K562 (cell line): Measurements from ENCODE around the gene ARSI. TPM values are rescaled to one million over a fixed set of nuclear protein-coding genes. Genes with fewer than 3 reads are reported as not detected.

ENCODE experiments used
- ATAC-seq: fragments of 200-7000 bp; cut with Tn5 transposase; 3 replicates; pipeline ENCODE4 v1.9.1; 2020; ENCODE audit warnings: moderate library complexity
- BruUV-seq: library from RNA; stranded (reverse); fragments of 400-500 nt; replicated peaks from 2 replicates; lab custom pipeline; 2021; lab: Mats Ljungman, UMichigan
- CTCF ChIA-PET: fragments of 300-600 bp; formaldehyde crosslinking; extraction: SDS; loops from one replicate; lab custom pipeline; 2021; ENCODE audit warnings: low intra/inter-chr PET ratio; lab: Yijun Ruan, JAX
- POLR2A ChIA-PET: fragments of 300-600, 350-650 bp; sonication (Branson Sonifier 250); formaldehyde crosslinking; extraction: SDS; loops from one replicate; lab custom pipeline; 2021; ENCODE audit warnings: antibody characterized with exemption, inconsistent platforms; lab: Yijun Ruan, JAX
- DNase-seq, 4 experiments: peaks; one replicate each; pipeline versions ENCODE4 v3.0.0 to v3.0.0-alpha.2; 2011 to 2018; ENCODE audit warnings: low spot score in 3 of 4, mixed read lengths in 3 of 4; ENCODE audit errors: extremely low read depth in 1 of 4
- FAIRE-seq: peaks from 2 replicates; lab custom pipeline; 2011; peaks lifted over from hg19 to GRCh38; lab: Jason Lieb, UNC
- H2AFZ ChIP-seq: 2 replicates; pipeline ENCODE4 v1.6.0; 2011; ENCODE audit warnings: low read depth, low read length, control low read depth, inconsistent platforms
- H3K27ac ChIP-seq: fragments of 200-600 bp; 3 replicates; pipeline ENCODE4 v1.8.0; 2011; ENCODE audit warnings: low read depth, mild to moderate bottlenecking, control low read depth, inconsistent platforms, low read length, moderate library complexity, mixed read lengths; ENCODE audit errors: extremely low read depth
- H3K27me3 ChIP-seq, 2 experiments: fragments of 300-600 bp in 1 of 2; 2 replicates in 1 of 2; 3 replicates in 1 of 2; pipeline versions ENCODE4 v1.6.0 to v1.8.0; 2011; ENCODE audit warnings: inconsistent platforms in 2 of 2, low read length in 2 of 2, mild to moderate bottlenecking in 1 of 2, mixed read lengths in 1 of 2, moderate library complexity in 1 of 2; ENCODE audit not compliant: control insufficient read depth in 2 of 2, insufficient read depth in 2 of 2
- H3K36me3 ChIP-seq: fragments of 300-600 bp; 3 replicates; pipeline ENCODE4 v1.8.0; 2011; ENCODE audit warnings: mild to moderate bottlenecking, low read length, inconsistent platforms; ENCODE audit not compliant: control insufficient read depth, insufficient read depth
- H3K4me1 ChIP-seq, 2 experiments: fragments of 200-600 bp in 1 of 2; replicated peaks in 1 of 2; 2 replicates in 1 of 2; 3 replicates in 1 of 2; pipeline versions ENCODE4 v1.5.1 to v1.8.0; 2011; ENCODE audit warnings: inconsistent platforms in 2 of 2, low read length in 2 of 2, mild to moderate bottlenecking in 1 of 2, mixed read lengths in 1 of 2, moderate library complexity in 1 of 2; ENCODE audit not compliant: control insufficient read depth in 2 of 2, insufficient read depth in 2 of 2
- H3K4me2 ChIP-seq: 2 replicates; pipeline ENCODE4 v1.6.1; 2011; ENCODE audit warnings: low read length, control low read depth, inconsistent platforms, mixed read lengths; ENCODE audit not compliant: insufficient read depth
- H3K4me3 ChIP-seq: fragments of 200-600 bp; sonication (generic), shearing (Covaris generic); 2 replicates; pipeline ENCODE4 v1.5.1; 2016; ENCODE audit warnings: control low read depth, inconsistent platforms
- H3K79me2 ChIP-seq: fragments of 200-600 bp; 3 replicates; pipeline ENCODE4 v1.8.0; 2011; ENCODE audit warnings: low read length, inconsistent platforms; ENCODE audit not compliant: control insufficient read depth, insufficient read depth
- H3K9ac ChIP-seq, 2 experiments: 2 replicates each; pipeline versions ENCODE4 v1.6.0 to v1.6.1; 2011; ENCODE audit warnings: low read depth in 2 of 2, low read length in 2 of 2, control low read depth in 1 of 2, inconsistent platforms in 1 of 2, mild to moderate bottlenecking in 1 of 2, mixed read lengths in 1 of 2; ENCODE audit not compliant: insufficient read depth in 1 of 2
- H3K9me1 ChIP-seq: one replicate; pipeline ENCODE4 v1.6.0; 2011; ENCODE audit warnings: inconsistent platforms, mild to moderate bottlenecking, low read length, moderate library complexity; ENCODE audit not compliant: control insufficient read depth, insufficient read depth
- H3K9me3 ChIP-seq: replicated peaks from 2 replicates; pipeline ENCODE4 v1.5.1; 2011; ENCODE audit warnings: low read depth, low read length, inconsistent platforms; ENCODE audit not compliant: control insufficient read depth, insufficient read depth
- H4K20me1 ChIP-seq: replicated peaks from 2 replicates; pipeline ENCODE4 v1.6.1; 2011; ENCODE audit warnings: low read length, inconsistent platforms, mixed read lengths; ENCODE audit not compliant: control insufficient read depth, insufficient read depth
- CTCF ChIP-seq, 3 experiments: IDR thresholded peaks in 2 of 3; conservative IDR thresholded peaks in 1 of 3; 2 replicates each; pipeline ENCODE4 v1.5.1; 2011 to 2012; ENCODE audit warnings: low read length in 3 of 3, mild to moderate bottlenecking in 3 of 3, control low read depth in 2 of 3, improper control_type of control experiment in 1 of 3, inconsistent platforms in 1 of 3, low read depth in 1 of 3, mixed read lengths in 1 of 3, moderate library complexity in 1 of 3; ENCODE audit not compliant: insufficient read depth in 2 of 3
- GABPA ChIP-seq: fragments of 200-800 bp; sonication (Bioruptor generic); conservative IDR thresholded peaks from 2 replicates; pipeline ENCODE4 v1.6.1; 2016; ENCODE audit warnings: low read depth, missing genetic modification characterization, missing compliant biosample characterization
- RBM25 ChIP-seq: fragments of 200-400 bp; formaldehyde crosslinking; IDR thresholded peaks from 2 replicates; pipeline ENCODE4 v1.6.1; 2018; ENCODE audit warnings: low read length, low read depth, moderate library complexity; ENCODE audit not compliant: severe bottlenecking
- USF2 ChIP-seq: sonication (generic); formaldehyde crosslinking; IDR thresholded peaks from 2 replicates; pipeline ENCODE4 v1.5.0; 2020; ENCODE audit warnings: missing genetic modification reagents
- ZSCAN29 ChIP-seq: fragments of 450-650 bp; IDR thresholded peaks from 2 replicates; pipeline ENCODE4 v1.6.1; 2017
- WGBS: fragments of 100-300 bp; shearing (Covaris generic); methylation state at CpG from one replicate; pipeline ENCODE4 v1.1.6; 2016; ENCODE audit warnings: low coverage, mixed read lengths; ENCODE audit not compliant: insufficient coverage; ENCODE audit errors: missing lambda C conversion rate; 5-methylcytosine and 5-hydroxymethylcytosine counted together
- in situ Hi-C: fragments of 300-500 bp; cut with MboI; formaldehyde crosslinking; loops from 4 replicates; pipeline ENCODE4 v1.15.0; 2018; ENCODE audit warnings: inconsistent platforms, mixed read lengths
- intact Hi-C: fragments of 100-400 bp; cut with micrococcal nuclease; formaldehyde crosslinking; loops from 2 replicates; pipeline ENCODE4 v1.14.2; 2022
- polyA plus RNA-seq, 8 experiments: library from polyadenylated mRNA; depleted of rRNA in 4 of 8; stranded (reverse) in 5 of 8; unstranded in 3 of 8; fragments of >200 nt; fragmentation: Nextera tagmentation in 2 of 8; fragmentation: Illumina TruSeq in 1 of 8; extraction: Ambion mirVana in 2 of 8; extraction: Trizol in 1 of 8; gene quantifications; 2 replicates each; pipeline versions ENCODE4 v1.2.1 to v1.2.3, GENCODE V29; 2011 to 2014; ENCODE audit warnings: inconsistent platforms in 1 of 8, missing spikeins in 1 of 8
- total RNA-seq, 7 experiments: library from RNA; depleted of rRNA in 6 of 7; stranded (reverse); fragments of >200 nt in 6 of 7; fragmentation: Illumina TruSeq in 2 of 7; extraction: Trizol in 2 of 7; gene quantifications; 2 replicates each; pipeline versions ENCODE4 v1.2.1 to v1.2.3, GENCODE V29; 2011 to 2021; ENCODE audit warnings: low replicate concordance in 1 of 7

Gene ARSI
- total and polyA plus RNA-seq, 9 of the 15 experiments (the other 6 are each of a cell fraction or from before 2014, with no cell fraction given), result 0.04 to 0.07 TPM; not detected in 7

GRCh38 chr5:150297236-150297890, 5.3 kb downstream of the ARSI start:
- Histone ChIP-seq H3K27me3 (peaks cover 0 to 30% of the 10 kb centered on the region in 2 experiments; a peak in 2 of 5 replicates), H3K9me1 (peaks cover 14% of the 10 kb centered on the region), H3K27ac (no peak overlapping the region), H3K4me3 (no peak overlapping the region), H2AFZ (no peak overlapping the region), H3K9ac (no peak overlapping the region), H4K20me1 (no peaks in the 10 kb centered on the region), H3K9me3 (no peaks in the 10 kb centered on the region), H3K79me2 (no peaks in the 10 kb centered on the region), H3K36me3 (no peaks in the 10 kb centered on the region), H3K4me2 (no peak overlapping the region), H3K4me1 (peaks cover 18 to 38% of the 10 kb centered on the region in 2 experiments; a peak in 4 of 5 replicates)
- POLR2A ChIA-PET, result interaction anchor here (0.6 to 2.3 kb wide), 2 partner anchors 13 to 17 kb away, joined by 3 to 7 read pairs; no protein-coding TSS in a partner anchor
- ATAC-seq, result no peak
- BruUV-seq, result no TSS peak
- DNase-seq, result no peak
- CTCF ChIA-PET, result no interaction called here
- intact Hi-C loops (no loop called here), in situ Hi-C loops (no loop called here)
- 47% methylated on average over 32 of the region's 36 CpGs for WGBS
- no peak for FAIRE-seq
- no peak for TF ChIP-seq GABPA (tag)

DNA sequence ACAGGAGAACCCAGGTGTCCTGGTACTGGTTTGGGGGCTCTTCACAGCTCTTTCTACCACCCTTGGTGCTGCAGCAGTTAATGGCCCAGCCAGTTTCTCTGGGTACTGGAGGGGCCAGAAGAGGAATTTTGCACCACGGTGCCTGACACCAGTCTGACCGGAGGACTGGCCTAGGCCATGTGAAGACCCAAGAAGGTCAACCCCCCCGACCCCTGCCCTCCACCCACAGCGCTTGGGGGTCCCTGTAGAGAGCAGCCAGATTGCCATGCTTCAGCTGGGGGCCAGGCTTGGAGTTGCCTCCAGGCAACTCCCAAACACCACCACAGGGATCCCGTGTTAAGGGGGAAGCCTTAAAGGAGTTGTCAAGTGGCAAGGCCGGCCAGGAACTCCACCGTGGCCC, 6.2 kb downstream of the ARSI start:
- FAIRE-seq, result no peak
- ATAC-seq, result no peak
- CTCF ChIA-PET, result no interaction called here
- no peaks in the 10 kb centered on the region for H3K9me3 ChIP-seq
- intact Hi-C loops, result no loop called here
- DNase-seq, result no peak
- no peak overlapping the region for H2AFZ ChIP-seq
- H3K79me2 ChIP-seq, result no peaks in the 10 kb centered on the region
- WGBS, result 49% methylated on average over 5 of the region's 7 CpGs
- no peaks in the 10 kb centered on the region for H3K36me3 ChIP-seq
- no TSS peak for BruUV-seq
- no peaks in the 10 kb centered on the region for H4K20me1 ChIP-seq
- no peak overlapping the region for H3K27ac ChIP-seq
- no peak for TF ChIP-seq RBM25
- no peak for TF ChIP-seq USF2 (CRISPR knock-in tag)
- no peak for TF ChIP-seq CTCF (IDR thresholded peaks at IDR 0.05 in 2 of 3, conservative IDR thresholded peaks at IDR 0.05 in 1 of 3; ENCODE audit: insufficient read depth in 2 of 3, low read depth in 1 of 3, low read length in 3 of 3)
- TF ChIP-seq ZSCAN29, result no peak
- TF ChIP-seq, all 486 proteins: peak for 0
- POLR2A ChIA-PET, result interaction anchor here (0.6 kb wide), 2 partner anchors 18 to 204 kb away, joined by 3 read pairs; no protein-coding TSS in a partner anchor
- Histone ChIP-seq H3K4me2 (no peak overlapping the region), H3K27me3 (peaks cover 0 to 25% of the 10 kb centered on the region in 2 experiments; a peak in 2 of 5 replicates), H3K9ac (no peak overlapping the region), H3K4me1 (peaks cover 22 to 38% of the 10 kb centered on the region in 2 experiments; a peak in 4 of 5 replicates), H3K4me3 (no peak overlapping the region), H3K9me1 (peaks cover 14% of the 10 kb centered on the region)
- in situ Hi-C loops, result no loop called here
